Measurements from ENCODE around the gene ERBB2. TPM values are rescaled to one million over a fixed set of nuclear protein-coding genes. Genes with fewer than 3 reads are reported as not detected.
A peak's percentile ranks its signal among the peaks of the same experiment; 100 is the strongest.

The ERBB2 gene
- total RNA-seq, 1 donor from 2014 or later: 7.1 TPM

- H3K4me1 Mint-ChIP-seq: peaks cover 24% of the 10 kb centered on the region
- no peaks in the 10 kb centered on the region for H3K9me3 Mint-ChIP-seq
- peak overlapping the region; percentile 63 for H3K27ac Mint-ChIP-seq
- ATAC-seq (ENCODE audit: low read depth): no peak
- no peaks in the 10 kb centered on the region for H3K27me3 Mint-ChIP-seq
- no peak for TF ChIP-seq CTCF (IDR thresholded peaks at IDR 0.05)
- intact Hi-C loops (cut with micrococcal nuclease): loop anchor here (10.0 kb wide), 1 partner anchor 574 kb away; no protein-coding TSS in a partner anchor
- no peak for DNase-seq
- POLR2A ChIA-PET: no interaction called here
- no peaks in the 10 kb centered on the region for H3K36me3 Mint-ChIP-seq (ENCODE audit: low read depth)
- CTCF ChIA-PET: interaction anchor here (1.6 kb wide), 1 partner anchor 129 kb away, joined by 4 read pairs; no protein-coding TSS in a partner anchor
- no peak overlapping the region for H3K4me3 Mint-ChIP-seq
These were observed 50.5 kb downstream of the ERBB2 start for GRCh38 chr17:39750131-39751015.

GRCh38 chr17:39751016-39751543 is 51.2 kb downstream of the ERBB2 start:
- H3K9me3 Mint-ChIP-seq: no peaks in the 10 kb centered on the region
- no peak overlapping the region for H3K27ac Mint-ChIP-seq
- H3K4me1 Mint-ChIP-seq: peaks cover 31% of the 10 kb centered on the region
- DNase-seq: no peak
- peaks cover 1% of the 10 kb centered on the region for H3K36me3 Mint-ChIP-seq (ENCODE audit: low read depth)
- ATAC-seq (ENCODE audit: low read depth): no peak
- H3K4me3 Mint-ChIP-seq: no peak overlapping the region
- no peaks in the 10 kb centered on the region for H3K27me3 Mint-ChIP-seq
- no peak for TF ChIP-seq CTCF (IDR thresholded peaks at IDR 0.05)
- POLR2A ChIA-PET: no interaction called here
- CTCF ChIA-PET: no interaction called here
- intact Hi-C loops (cut with micrococcal nuclease): loop anchor here (10.0 kb wide), 1 partner anchor 574 kb away; no protein-coding TSS in a partner anchor

- peak overlapping the region; percentile 83 for H3K27ac Mint-ChIP-seq
- CTCF ChIA-PET: interaction anchor here (1.9 kb wide), 1 partner anchor 22 kb away, joined by 8 read pairs; no protein-coding TSS in a partner anchor
- POLR2A ChIA-PET: interaction anchor here (0.6 to 1.0 kb wide), 3 partner anchors 13 to 109 kb away, joined by 4 to 7 read pairs (median 4); no protein-coding TSS in a partner anchor
- no peaks in the 10 kb centered on the region for H3K9me3 Mint-ChIP-seq
- H3K27me3 Mint-ChIP-seq: no peaks in the 10 kb centered on the region
- DNase-seq (peak; percentile 11), ATAC-seq (ENCODE audit: low read depth) (no peak)
- no peak for TF ChIP-seq CTCF (IDR thresholded peaks at IDR 0.05)
- H3K4me3 Mint-ChIP-seq: no peak overlapping the region
- peaks cover 4% of the 10 kb centered on the region for H3K36me3 Mint-ChIP-seq (ENCODE audit: low read depth)
- intact Hi-C loops (cut with micrococcal nuclease): loop anchor here (2.0 to 10.0 kb wide), 3 partner anchors 13 to 573 kb away; partner anchors contain the start of gene PNMT
- peaks cover 37% of the 10 kb centered on the region for H3K4me1 Mint-ChIP-seq
These were observed 51.8 kb downstream of the ERBB2 start for GRCh38 chr17:39751637-39752036.

- peak overlapping the region; percentile 45 for H3K4me3 Mint-ChIP-seq
- no peak for DNase-seq
These were observed 52.5 kb downstream of the ERBB2 start for GRCh38 chr17:39752241-39752881.

More at GRCh38 chr17:39752241-39752881, 52.5 kb downstream of the ERBB2 start:
- intact Hi-C loops (cut with micrococcal nuclease): loop anchor here (2.0 to 10.0 kb wide), 3 partner anchors 14 to 572 kb away; partner anchors contain the start of gene PNMT
- ATAC-seq (ENCODE audit: low read depth): no peak
- H3K36me3 Mint-ChIP-seq (ENCODE audit: low read depth): peaks cover 4% of the 10 kb centered on the region
- TF ChIP-seq CTCF (IDR thresholded peaks at IDR 0.05): no peak
- no peaks in the 10 kb centered on the region for H3K9me3 Mint-ChIP-seq
- peak overlapping the region; percentile 83 for H3K27ac Mint-ChIP-seq
- H3K27me3 Mint-ChIP-seq: no peaks in the 10 kb centered on the region
- peaks cover 44% of the 10 kb centered on the region for H3K4me1 Mint-ChIP-seq
- CTCF ChIA-PET: interaction anchor here (1.1 to 1.9 kb wide), 6 partner anchors 21 to 228 kb away, joined by 3 to 9 read pairs (median 6); partner anchors contain the start of genes MIEN1 and PSMD3
- POLR2A ChIA-PET: interaction anchor here (0.6 to 10.0 kb wide), 15 partner anchors 9 to 131 kb away, joined by 3 to 308 read pairs (median 5); partner anchors contain the start of genes IKZF3 and MIEN1
